ENCODE measurements around the gene ATAD3B. TPM values are rescaled to one million over a fixed set of nuclear protein-coding genes. Genes with fewer than 3 reads are reported as not detected.
"Not testable (repeated sequence)": the region's sequence is repeated elsewhere in the genome, so short reads cannot be mapped to it uniquely, and the experiment has no call there.

ATAD3B gene
- total RNA-seq, 1 donor from 2014 or later, result 47.4 TPM

DNA sequence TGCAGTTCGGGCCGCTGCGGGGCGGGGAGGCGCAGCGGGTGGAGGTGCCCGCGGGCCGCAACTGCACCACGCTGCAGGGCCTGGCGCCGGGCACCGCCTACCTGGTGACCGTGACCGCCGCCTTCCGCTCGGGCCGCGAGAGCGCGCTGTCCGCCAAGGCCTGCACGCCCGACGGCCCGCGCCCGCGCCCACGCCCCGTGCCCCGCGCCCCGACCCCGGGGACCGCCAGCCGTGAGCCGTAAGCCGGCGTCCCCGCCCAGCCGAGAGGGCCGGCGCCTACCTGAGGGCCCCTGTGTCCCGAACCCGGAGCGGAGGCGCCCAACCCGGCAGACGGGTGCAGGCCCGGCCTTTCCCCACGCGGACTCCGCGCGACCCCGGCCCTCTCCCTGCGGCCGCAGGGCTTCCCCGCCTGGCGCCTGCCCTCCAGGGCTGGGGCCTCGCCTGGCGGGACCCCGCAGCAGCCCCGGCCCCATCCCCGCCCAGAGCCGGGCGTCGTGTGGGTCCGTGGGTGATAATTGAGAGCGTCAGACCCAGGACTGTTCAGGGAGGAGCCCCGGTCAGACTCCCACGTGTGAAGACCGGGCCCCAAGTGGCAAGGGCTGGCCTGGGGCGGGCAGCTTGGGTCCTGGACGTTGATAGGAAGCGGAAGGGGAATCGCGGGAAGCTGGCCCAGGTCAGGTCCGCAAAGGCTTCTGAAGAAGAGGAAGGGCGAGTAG lies 31.9 kb upstream of the ATAD3B start:
- CTCF ChIA-PET, result interaction anchor here (1.0 to 1.4 kb wide), 3 partner anchors 16 to 65 kb away, joined by 3 read pairs; no protein-coding TSS in a partner anchor
- DNase-seq, result no peak
- POLR2A ChIA-PET, result interaction anchor here (1.1 kb wide), 1 partner anchor 65 kb away, joined by 4 read pairs; the partner anchor contains the start of gene AURKAIP1
- Mint-ChIP-seq H3K4me3 (no peak overlapping the region), H3K4me1 (peaks cover 17% of the 10 kb centered on the region), H3K36me3 (ENCODE audit: low read depth) (no peaks in the 10 kb centered on the region), H3K27me3 (peaks cover 14% of the 10 kb centered on the region), H3K27ac (no peak overlapping the region), H3K9me3 (no peaks in the 10 kb centered on the region)
- TF ChIP-seq, protein P1, sequence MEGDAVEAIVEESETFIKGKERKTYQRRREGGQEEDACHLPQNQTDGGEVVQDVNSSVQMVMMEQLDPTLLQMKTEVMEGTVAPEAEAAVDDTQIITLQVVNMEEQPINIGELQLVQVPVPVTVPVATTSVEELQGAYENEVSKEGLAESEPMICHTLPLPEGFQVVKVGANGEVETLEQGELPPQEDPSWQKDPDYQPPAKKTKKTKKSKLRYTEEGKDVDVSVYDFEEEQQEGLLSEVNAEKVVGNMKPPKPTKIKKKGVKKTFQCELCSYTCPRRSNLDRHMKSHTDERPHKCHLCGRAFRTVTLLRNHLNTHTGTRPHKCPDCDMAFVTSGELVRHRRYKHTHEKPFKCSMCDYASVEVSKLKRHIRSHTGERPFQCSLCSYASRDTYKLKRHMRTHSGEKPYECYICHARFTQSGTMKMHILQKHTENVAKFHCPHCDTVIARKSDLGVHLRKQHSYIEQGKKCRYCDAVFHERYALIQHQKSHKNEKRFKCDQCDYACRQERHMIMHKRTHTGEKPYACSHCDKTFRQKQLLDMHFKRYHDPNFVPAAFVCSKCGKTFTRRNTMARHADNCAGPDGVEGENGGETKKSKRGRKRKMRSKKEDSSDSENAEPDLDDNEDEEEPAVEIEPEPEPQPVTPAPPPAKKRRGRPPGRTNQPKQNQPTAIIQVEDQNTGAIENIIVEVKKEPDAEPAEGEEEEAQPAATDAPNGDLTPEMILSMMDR (IDR thresholded peaks at IDR 0.05), result no peak
- intact Hi-C loops (cut with micrococcal nuclease), result loop anchor here (2.0 to 5.0 kb wide), 2 partner anchors 87 to 455 kb away; no protein-coding TSS in a partner anchor
- no peak for ATAC-seq (ENCODE audit: low read depth)

DNA sequence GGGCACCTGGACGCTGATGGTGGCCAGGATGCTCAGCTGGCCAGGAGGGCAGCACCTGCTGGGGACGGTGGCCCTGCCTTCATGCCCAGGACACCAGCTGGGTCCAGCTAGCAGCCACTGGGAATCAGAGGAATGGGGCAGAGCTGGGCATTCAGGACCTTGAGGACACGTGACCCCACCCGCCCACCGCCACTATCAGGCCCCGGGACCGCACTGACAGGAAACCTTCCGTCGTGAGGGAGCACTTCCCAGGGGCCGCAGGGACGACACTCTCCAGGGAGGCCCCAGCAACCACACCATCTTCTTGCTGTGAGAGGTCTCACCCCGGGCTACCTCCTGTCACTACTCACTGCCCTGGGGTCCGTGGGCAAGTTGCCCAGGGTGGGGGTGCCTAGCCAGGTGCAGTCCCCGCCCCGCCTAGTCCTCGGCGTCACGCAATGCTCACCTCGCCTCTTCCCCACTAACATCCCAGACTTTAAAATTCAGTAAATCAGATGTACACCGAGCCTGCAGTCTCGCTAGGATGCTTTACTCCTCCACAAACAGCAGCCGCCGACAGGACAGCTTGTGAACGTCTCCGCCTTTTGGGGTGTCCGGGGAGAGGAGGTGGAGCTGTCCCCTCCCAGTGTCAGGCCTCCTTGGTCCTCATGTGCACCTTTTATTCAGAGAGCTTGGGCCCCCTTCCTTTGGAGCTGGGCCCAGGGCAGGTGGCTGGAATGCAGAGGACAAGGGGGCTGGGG lies 31.1 kb upstream of the ATAD3B start:
- peaks cover 12% of the 10 kb centered on the region for H3K4me1 Mint-ChIP-seq
- H3K4me3 Mint-ChIP-seq, result no peak overlapping the region
- no peaks in the 10 kb centered on the region for H3K36me3 Mint-ChIP-seq (ENCODE audit: low read depth)
- POLR2A ChIA-PET, result interaction anchor here (1.1 to 1.4 kb wide), 2 partner anchors 33 to 65 kb away, joined by 3 to 4 read pairs; partner anchors contain the start of gene AURKAIP1
- intact Hi-C loops (cut with micrococcal nuclease), result loop anchor here (2.0 to 5.0 kb wide), 2 partner anchors 88 to 456 kb away; no protein-coding TSS in a partner anchor
- TF ChIP-seq, protein P1 (IDR thresholded peaks at IDR 0.05), result no peak
- ATAC-seq (ENCODE audit: low read depth) (no peak), DNase-seq (no peak)
- no peak overlapping the region for H3K27ac Mint-ChIP-seq
- H3K27me3 Mint-ChIP-seq, result peaks cover 10% of the 10 kb centered on the region
- CTCF ChIA-PET, result interaction anchor here (0.6 to 1.5 kb wide), 6 partner anchors 9 to 64 kb away, joined by 3 to 4 read pairs (median 3); no protein-coding TSS in a partner anchor
- H3K9me3 Mint-ChIP-seq, result no peaks in the 10 kb centered on the region

DNA sequence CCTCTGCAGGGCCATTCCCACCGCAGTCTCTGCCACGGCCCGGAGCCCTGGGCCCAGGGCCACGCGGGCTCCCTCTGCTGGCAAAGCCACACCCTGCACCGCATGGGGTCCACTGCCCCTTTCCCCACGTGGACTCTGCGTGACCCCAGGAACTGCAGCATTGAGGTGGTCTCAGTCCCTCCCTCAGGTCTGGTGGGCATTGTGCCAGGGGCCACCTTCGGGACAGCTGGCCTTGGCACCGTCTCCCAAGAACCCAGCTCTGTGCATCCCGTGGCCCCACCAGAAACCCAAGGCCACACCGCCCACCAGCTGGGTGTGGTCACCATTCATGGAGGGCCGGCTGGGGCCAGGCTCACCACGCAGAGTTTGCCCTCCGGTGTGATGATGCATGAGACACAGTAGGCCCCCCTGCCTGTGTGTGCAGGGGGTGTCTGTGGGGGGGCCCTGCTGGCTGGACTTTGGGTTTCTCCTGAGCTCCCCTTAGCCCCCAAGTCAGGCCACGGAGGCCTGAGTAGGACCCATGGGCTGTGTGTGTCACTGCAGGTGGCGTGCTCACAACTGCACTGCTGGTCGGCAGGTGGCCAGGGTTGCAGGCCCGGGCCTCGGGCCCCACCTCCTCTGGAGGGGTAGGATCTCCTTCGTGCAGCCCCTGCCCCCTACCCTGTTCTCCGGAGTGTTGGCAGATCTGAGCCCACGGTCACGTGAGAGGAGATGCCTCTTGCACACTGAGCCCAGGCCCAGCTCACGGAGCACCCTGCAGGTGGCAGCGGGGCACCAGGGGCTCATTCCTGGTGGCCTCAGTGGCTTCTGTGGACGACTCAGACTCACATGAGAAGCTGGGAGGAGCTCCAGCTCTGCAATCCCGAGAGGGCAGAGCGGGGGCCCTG lies 30.3 kb upstream of the ATAD3B start:
- peak; percentile 96 for ATAC-seq (ENCODE audit: low read depth)
- Mint-ChIP-seq H3K4me1 (peaks cover 8% of the 10 kb centered on the region), H3K27me3 (peaks cover 9% of the 10 kb centered on the region), H3K9me3 (no peaks in the 10 kb centered on the region), H3K4me3 (no peak overlapping the region), H3K36me3 (ENCODE audit: low read depth) (no peaks in the 10 kb centered on the region), H3K27ac (no peak overlapping the region)
- intact Hi-C loops (cut with micrococcal nuclease), result loop anchor here (2.0 to 5.0 kb wide), 2 partner anchors 89 to 456 kb away; no protein-coding TSS in a partner anchor
- TF ChIP-seq, protein P1 (IDR thresholded peaks at IDR 0.05), result peak; percentile 57
- POLR2A ChIA-PET, result interaction anchor here (1.1 to 1.4 kb wide), 2 partner anchors 34 to 66 kb away, joined by 3 to 4 read pairs; partner anchors contain the start of gene AURKAIP1
- DNase-seq, result peak; percentile 61
- CTCF ChIA-PET, result interaction anchor here (0.6 to 1.8 kb wide), 6 partner anchors 10 to 63 kb away, joined by 3 to 5 read pairs (median 3); no protein-coding TSS in a partner anchor

DNA sequence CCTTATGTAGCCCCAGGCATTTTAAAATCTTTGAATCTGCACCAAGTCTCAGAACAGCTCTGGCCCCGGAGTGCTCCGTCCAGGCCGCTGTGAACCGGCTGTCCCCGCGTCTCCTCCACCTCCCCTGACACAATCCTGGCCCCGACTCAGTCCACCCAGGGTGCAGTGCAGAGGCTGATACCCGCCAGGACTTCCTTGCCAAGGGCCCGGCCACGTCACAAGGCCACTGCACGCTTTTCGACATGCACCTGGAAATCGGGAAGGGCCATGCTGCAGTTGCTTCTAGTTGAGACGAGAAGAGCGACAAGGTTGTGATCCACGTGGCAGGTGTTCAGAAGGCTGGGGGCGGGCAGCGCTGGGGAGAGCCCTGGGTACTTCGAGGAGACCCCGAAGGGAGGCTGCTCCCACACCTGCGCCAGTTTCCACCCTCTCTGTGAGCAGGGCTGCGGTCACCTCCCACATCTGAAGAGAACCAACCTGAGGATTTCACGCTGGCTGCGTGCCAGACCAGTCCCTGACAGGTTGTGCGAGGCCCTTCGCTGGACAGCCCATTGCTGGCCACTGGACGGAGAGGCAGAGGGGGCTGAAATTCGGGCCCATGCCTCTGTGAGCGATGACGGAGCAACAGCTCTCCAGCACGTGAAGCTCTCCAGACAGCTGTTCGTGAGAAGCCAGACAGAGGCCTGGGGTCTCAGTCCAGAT lies 29.3 kb upstream of the ATAD3B start:
- DNase-seq, result no peak
- peaks cover 6% of the 10 kb centered on the region for H3K27me3 Mint-ChIP-seq
- no peak overlapping the region for H3K27ac Mint-ChIP-seq
- no peak for ATAC-seq (ENCODE audit: low read depth)
- no peaks in the 10 kb centered on the region for H3K9me3 Mint-ChIP-seq
- H3K4me1 Mint-ChIP-seq, result peaks cover 5% of the 10 kb centered on the region
- intact Hi-C loops (cut with micrococcal nuclease), result loop anchor here (5.0 kb wide), 1 partner anchor 90 kb away; no protein-coding TSS in a partner anchor
- TF ChIP-seq, protein P1 (IDR thresholded peaks at IDR 0.05), result no peak
- POLR2A ChIA-PET, result interaction anchor here (1.4 kb wide), 1 partner anchor 35 kb away, joined by 3 read pairs; no protein-coding TSS in a partner anchor
- CTCF ChIA-PET, result interaction anchor here (1.8 kb wide), 1 partner anchor 62 kb away, joined by 5 read pairs; no protein-coding TSS in a partner anchor
- H3K36me3 Mint-ChIP-seq (ENCODE audit: low read depth), result no peaks in the 10 kb centered on the region
- no peak overlapping the region for H3K4me3 Mint-ChIP-seq

DNA sequence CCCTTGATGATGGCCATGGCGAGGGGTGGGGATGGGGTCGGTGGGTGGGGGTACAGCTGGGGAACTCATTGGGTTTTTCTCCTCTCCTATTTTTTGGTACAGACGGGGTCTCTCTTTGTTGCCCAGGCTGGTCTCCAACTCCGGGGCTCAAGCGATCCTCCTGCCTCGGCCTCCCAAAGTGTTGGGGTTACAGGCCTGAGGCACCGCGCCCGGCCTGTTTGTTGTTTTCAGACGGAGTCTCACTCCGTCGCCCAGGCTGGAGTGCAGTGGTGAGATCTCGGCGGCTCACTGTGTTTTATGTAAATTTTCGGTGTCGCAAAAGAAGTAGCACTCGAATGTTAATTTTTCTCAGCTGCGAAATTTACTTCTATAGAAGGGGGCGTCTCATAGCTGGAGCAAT lies 24.9 kb upstream of the ATAD3B start:
- ATAC-seq (ENCODE audit: low read depth); H3K9me3 Mint-ChIP-seq; intact Hi-C loops (cut with micrococcal nuclease); H3K27ac Mint-ChIP-seq; DNase-seq; CTCF ChIA-PET; H3K36me3 Mint-ChIP-seq (ENCODE audit: low read depth); H3K27me3 Mint-ChIP-seq; POLR2A ChIA-PET; H3K4me1 Mint-ChIP-seq; H3K4me3 Mint-ChIP-seq: not testable (repeated sequence)
